Fibroblast of villous mesenchyme (primary cell): Measurements from ENCODE around the gene CXCR3. TPM values are rescaled to one million over a fixed set of nuclear protein-coding genes. Genes with fewer than 3 reads are reported as not detected.

Source experiments
- DNase-seq: peaks from one replicate; pipeline ENCODE4 v3.0.0-alpha.2; 2010; ENCODE audit warnings: low read depth
- H3K4me3 ChIP-seq: 2 replicates; pipeline ENCODE4 v1.5.1; 2011; ENCODE audit warnings: low read depth, mild to moderate bottlenecking, low read length
- total RNA-seq: library from RNA; depleted of rRNA; stranded (reverse); fragments of >200 nt; gene quantifications from 2 replicates; pipeline ENCODE4 v1.2.3, GENCODE V29; 2012
- TF ChIP-seq, protein P1 (sequence below): IDR thresholded peaks from 2 replicates; pipeline ENCODE4 v1.5.1; 2012; ENCODE audit warnings: low read depth, mild to moderate bottlenecking, low read length; ENCODE audit not compliant: insufficient read depth

Gene CXCR3
- total RNA-seq, 1 donor, result not detected

DNA sequence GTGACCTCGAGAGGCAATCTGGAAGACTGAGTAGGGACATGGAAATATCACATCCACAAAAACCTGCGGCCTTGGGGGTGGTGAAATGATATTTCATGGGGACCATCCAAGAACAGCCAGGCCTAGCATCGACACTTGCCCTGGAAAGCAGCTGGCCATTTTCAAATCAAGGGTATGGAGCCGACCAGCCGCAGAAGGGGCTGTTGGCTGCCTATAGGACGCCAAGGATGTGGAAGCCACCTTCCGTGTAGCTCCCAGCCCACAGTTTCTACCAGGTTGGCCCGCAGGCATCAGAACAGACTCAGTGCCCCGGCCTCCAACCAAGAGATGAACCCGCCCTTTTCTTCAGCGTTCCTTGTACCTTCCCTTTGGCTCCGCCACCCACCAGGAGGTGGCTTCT is 43.6 kb upstream of the CXCR3 start:
- no peak overlapping the region for H3K4me3 ChIP-seq
- no peak for DNase-seq
- TF ChIP-seq, protein P1, sequence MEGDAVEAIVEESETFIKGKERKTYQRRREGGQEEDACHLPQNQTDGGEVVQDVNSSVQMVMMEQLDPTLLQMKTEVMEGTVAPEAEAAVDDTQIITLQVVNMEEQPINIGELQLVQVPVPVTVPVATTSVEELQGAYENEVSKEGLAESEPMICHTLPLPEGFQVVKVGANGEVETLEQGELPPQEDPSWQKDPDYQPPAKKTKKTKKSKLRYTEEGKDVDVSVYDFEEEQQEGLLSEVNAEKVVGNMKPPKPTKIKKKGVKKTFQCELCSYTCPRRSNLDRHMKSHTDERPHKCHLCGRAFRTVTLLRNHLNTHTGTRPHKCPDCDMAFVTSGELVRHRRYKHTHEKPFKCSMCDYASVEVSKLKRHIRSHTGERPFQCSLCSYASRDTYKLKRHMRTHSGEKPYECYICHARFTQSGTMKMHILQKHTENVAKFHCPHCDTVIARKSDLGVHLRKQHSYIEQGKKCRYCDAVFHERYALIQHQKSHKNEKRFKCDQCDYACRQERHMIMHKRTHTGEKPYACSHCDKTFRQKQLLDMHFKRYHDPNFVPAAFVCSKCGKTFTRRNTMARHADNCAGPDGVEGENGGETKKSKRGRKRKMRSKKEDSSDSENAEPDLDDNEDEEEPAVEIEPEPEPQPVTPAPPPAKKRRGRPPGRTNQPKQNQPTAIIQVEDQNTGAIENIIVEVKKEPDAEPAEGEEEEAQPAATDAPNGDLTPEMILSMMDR, result no peak

DNA sequence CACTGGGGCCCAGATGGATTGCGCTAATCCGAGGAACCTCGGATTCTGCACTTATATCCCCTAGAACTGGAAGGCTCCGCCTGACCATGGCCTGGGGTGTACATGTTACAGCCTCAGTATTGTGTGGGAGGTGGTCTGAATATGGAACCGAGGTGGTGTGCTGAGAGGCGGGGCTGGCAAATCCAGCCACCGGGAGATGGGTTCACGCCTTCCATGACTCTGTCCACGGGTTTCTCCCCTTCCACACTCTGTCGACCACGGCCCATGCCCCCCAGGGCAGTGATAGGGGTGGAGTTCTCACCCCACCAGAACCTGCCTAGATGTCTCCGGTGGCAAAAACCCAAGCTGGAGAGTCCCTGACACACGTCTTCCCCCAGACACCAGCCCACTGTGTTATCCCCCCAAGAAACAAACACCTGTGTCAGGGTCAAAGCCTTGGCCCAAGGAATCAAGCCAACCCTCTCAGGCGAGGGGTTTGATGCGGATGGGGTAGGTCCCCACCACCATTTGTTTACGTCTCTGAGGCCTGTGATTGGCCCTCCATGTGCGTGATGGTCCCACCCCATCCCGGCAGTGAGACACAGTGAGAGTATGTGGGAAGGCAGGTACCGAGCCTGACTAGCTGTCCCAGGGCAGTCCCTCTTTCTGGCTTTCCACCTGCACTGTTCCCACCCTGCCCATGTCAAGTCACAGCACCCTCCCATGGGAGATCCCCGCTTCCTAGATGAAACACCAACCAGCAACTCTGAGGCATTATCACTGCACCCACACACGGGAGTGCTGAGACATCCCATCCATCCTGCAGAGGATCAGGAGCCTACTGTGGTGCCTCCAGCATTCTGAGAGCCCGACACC is 42.5 kb upstream of the CXCR3 start:
- H3K4me3 ChIP-seq, result no peak overlapping the region
- TF ChIP-seq, protein P1, result no peak
- no peak for DNase-seq

DNA sequence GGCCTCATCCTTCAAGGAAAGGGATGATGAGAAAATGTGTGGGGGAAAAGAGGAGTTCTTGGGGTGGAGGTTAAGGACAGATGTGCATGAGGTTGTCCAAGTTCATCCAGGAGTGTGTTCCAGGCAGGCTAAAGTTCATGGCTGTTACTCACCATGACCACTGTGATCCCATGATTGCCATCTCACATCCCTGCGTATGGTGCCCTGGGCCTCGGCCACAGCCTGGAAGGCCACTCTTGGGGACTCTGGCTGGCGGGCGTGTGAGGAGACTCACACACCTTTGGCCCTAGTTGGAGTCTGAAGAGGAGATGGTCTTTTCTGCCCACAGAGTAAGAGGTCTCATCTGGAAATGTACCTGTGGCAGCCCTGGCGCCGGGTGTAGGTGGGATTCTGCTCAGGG is 41.6 kb upstream of the CXCR3 start:
- no peak overlapping the region for H3K4me3 ChIP-seq
- TF ChIP-seq, protein P1, result no peak
- DNase-seq, result no peak

DNA sequence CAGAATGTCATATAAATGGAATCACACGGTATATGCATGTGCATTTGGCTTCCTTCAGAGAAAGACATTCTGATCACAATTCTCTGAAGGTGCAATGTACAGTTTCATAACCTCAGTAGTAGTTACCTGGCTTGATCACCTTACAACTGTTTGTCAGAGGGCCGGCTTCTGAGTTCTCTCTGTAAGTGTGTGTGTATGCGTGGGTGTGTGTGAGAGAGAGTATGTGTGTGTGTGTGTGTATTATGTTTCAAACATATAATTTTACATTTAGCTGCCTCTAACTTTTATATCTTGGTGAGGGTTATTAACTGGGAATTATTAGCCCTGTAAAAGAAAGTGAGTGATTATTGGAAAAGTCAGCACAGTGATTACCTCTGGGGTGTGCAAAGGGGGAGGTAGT is 41.0 kb upstream of the CXCR3 start:
- no peak overlapping the region for H3K4me3 ChIP-seq
- TF ChIP-seq, protein P1, result no peak
- DNase-seq, result no peak

GRCh38 chrX:71657267-71657666 is 39.0 kb upstream of the CXCR3 start:
- TF ChIP-seq, protein P1, result no peak
- no peak for DNase-seq
- no peak overlapping the region for H3K4me3 ChIP-seq

- no peak overlapping the region for H3K4me3 ChIP-seq
- TF ChIP-seq, protein P1, result no peak
- DNase-seq, result no peak
Measured at GRCh38 chrX:71653344-71653743, 35.0 kb upstream of the CXCR3 start.

GRCh38 chrX:71652405-71652804 is 34.1 kb upstream of the CXCR3 start:
- no peak overlapping the region for H3K4me3 ChIP-seq
- TF ChIP-seq, protein P1, result peak; percentile 59
- peak; percentile 48 for DNase-seq
